Gastroesophageal sphincter (tissue), 3 donors: ENCODE results near the gene SMIM35.

ENCODE experiments used
- EP300 ChIP-seq: sonication (generic); formaldehyde crosslinking; IDR thresholded peaks from one replicate; pipeline ENCODE4 v1.6.1; 2017; ENCODE audit warnings: antibody characterized with exemption, mild to moderate bottlenecking
- POLR2AphosphoS5 ChIP-seq: sonication (generic); formaldehyde crosslinking; IDR thresholded peaks from one replicate; pipeline ENCODE4 v1.6.1; 2017; ENCODE audit warnings: antibody characterized with exemption
- TF ChIP-seq, protein P1 (sequence below), 4 experiments: fragments of 200-600 bp in 2 of 4; fragments of 450-650 bp in 2 of 4; sonication (generic) in 1 of 4; IDR thresholded peaks; one replicate each; pipeline ENCODE4 v1.5.1; 2017 to 2019; ENCODE audit warnings: antibody characterized with exemption in 4 of 4, mild to moderate bottlenecking in 2 of 4, moderate library complexity in 2 of 4

GRCh38 chr11:118007040-118007439 is 79.7 kb downstream of the SMIM35 start:
- TF ChIP-seq, protein P1, sequence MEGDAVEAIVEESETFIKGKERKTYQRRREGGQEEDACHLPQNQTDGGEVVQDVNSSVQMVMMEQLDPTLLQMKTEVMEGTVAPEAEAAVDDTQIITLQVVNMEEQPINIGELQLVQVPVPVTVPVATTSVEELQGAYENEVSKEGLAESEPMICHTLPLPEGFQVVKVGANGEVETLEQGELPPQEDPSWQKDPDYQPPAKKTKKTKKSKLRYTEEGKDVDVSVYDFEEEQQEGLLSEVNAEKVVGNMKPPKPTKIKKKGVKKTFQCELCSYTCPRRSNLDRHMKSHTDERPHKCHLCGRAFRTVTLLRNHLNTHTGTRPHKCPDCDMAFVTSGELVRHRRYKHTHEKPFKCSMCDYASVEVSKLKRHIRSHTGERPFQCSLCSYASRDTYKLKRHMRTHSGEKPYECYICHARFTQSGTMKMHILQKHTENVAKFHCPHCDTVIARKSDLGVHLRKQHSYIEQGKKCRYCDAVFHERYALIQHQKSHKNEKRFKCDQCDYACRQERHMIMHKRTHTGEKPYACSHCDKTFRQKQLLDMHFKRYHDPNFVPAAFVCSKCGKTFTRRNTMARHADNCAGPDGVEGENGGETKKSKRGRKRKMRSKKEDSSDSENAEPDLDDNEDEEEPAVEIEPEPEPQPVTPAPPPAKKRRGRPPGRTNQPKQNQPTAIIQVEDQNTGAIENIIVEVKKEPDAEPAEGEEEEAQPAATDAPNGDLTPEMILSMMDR (IDR thresholded peaks at IDR 0.05), result no peak
- TF ChIP-seq POLR2AphosphoS5, result no peak
- no peak for TF ChIP-seq EP300
